K562 (cell line): ENCODE results near the gene FAM184B. TPM values are rescaled to one million over a fixed set of nuclear protein-coding genes. Genes with fewer than 3 reads are reported as not detected.
A peak's percentile ranks its signal among the peaks of the same experiment; 100 is the strongest.

Experiments
- ATAC-seq: fragments of 200-7000 bp; cut with Tn5 transposase; 3 replicates; pipeline ENCODE4 v1.9.1; 2020; ENCODE audit warnings: moderate library complexity
- BruUV-seq: library from RNA; stranded (reverse); fragments of 400-500 nt; replicated peaks from 2 replicates; lab custom pipeline; 2021; lab: Mats Ljungman, UMichigan
- CTCF ChIA-PET: fragments of 300-600 bp; formaldehyde crosslinking; extraction: SDS; loops from one replicate; lab custom pipeline; 2021; ENCODE audit warnings: low intra/inter-chr PET ratio; lab: Yijun Ruan, JAX
- POLR2A ChIA-PET: fragments of 300-600, 350-650 bp; sonication (Branson Sonifier 250); formaldehyde crosslinking; extraction: SDS; loops from one replicate; lab custom pipeline; 2021; ENCODE audit warnings: antibody characterized with exemption, inconsistent platforms; lab: Yijun Ruan, JAX
- DNase-seq, 4 experiments: peaks; one replicate each; pipeline versions ENCODE4 v3.0.0 to v3.0.0-alpha.2; 2011 to 2018; ENCODE audit warnings: low spot score in 3 of 4, mixed read lengths in 3 of 4; ENCODE audit errors: extremely low read depth in 1 of 4
- FAIRE-seq: peaks from 2 replicates; lab custom pipeline; 2011; peaks lifted over from hg19 to GRCh38; lab: Jason Lieb, UNC
- H2AFZ ChIP-seq: 2 replicates; pipeline ENCODE4 v1.6.0; 2011; ENCODE audit warnings: low read depth, low read length, control low read depth, inconsistent platforms
- H3K27ac ChIP-seq: fragments of 200-600 bp; 3 replicates; pipeline ENCODE4 v1.8.0; 2011; ENCODE audit warnings: low read depth, mild to moderate bottlenecking, control low read depth, inconsistent platforms, low read length, moderate library complexity, mixed read lengths; ENCODE audit errors: extremely low read depth
- H3K27me3 ChIP-seq, 2 experiments: fragments of 300-600 bp in 1 of 2; 2 replicates in 1 of 2; 3 replicates in 1 of 2; pipeline versions ENCODE4 v1.6.0 to v1.8.0; 2011; ENCODE audit warnings: inconsistent platforms in 2 of 2, low read length in 2 of 2, mild to moderate bottlenecking in 1 of 2, mixed read lengths in 1 of 2, moderate library complexity in 1 of 2; ENCODE audit not compliant: control insufficient read depth in 2 of 2, insufficient read depth in 2 of 2
- H3K36me3 ChIP-seq: fragments of 300-600 bp; 3 replicates; pipeline ENCODE4 v1.8.0; 2011; ENCODE audit warnings: mild to moderate bottlenecking, low read length, inconsistent platforms; ENCODE audit not compliant: control insufficient read depth, insufficient read depth
- H3K4me1 ChIP-seq, 2 experiments: fragments of 200-600 bp in 1 of 2; replicated peaks in 1 of 2; 2 replicates in 1 of 2; 3 replicates in 1 of 2; pipeline versions ENCODE4 v1.5.1 to v1.8.0; 2011; ENCODE audit warnings: inconsistent platforms in 2 of 2, low read length in 2 of 2, mild to moderate bottlenecking in 1 of 2, mixed read lengths in 1 of 2, moderate library complexity in 1 of 2; ENCODE audit not compliant: control insufficient read depth in 2 of 2, insufficient read depth in 2 of 2
- H3K4me2 ChIP-seq: 2 replicates; pipeline ENCODE4 v1.6.1; 2011; ENCODE audit warnings: low read length, control low read depth, inconsistent platforms, mixed read lengths; ENCODE audit not compliant: insufficient read depth
- H3K4me3 ChIP-seq: fragments of 200-600 bp; sonication (generic), shearing (Covaris generic); 2 replicates; pipeline ENCODE4 v1.5.1; 2016; ENCODE audit warnings: control low read depth, inconsistent platforms
- H3K79me2 ChIP-seq: fragments of 200-600 bp; 3 replicates; pipeline ENCODE4 v1.8.0; 2011; ENCODE audit warnings: low read length, inconsistent platforms; ENCODE audit not compliant: control insufficient read depth, insufficient read depth
- H3K9ac ChIP-seq, 2 experiments: 2 replicates each; pipeline versions ENCODE4 v1.6.0 to v1.6.1; 2011; ENCODE audit warnings: low read depth in 2 of 2, low read length in 2 of 2, control low read depth in 1 of 2, inconsistent platforms in 1 of 2, mild to moderate bottlenecking in 1 of 2, mixed read lengths in 1 of 2; ENCODE audit not compliant: insufficient read depth in 1 of 2
- H3K9me1 ChIP-seq: one replicate; pipeline ENCODE4 v1.6.0; 2011; ENCODE audit warnings: inconsistent platforms, mild to moderate bottlenecking, low read length, moderate library complexity; ENCODE audit not compliant: control insufficient read depth, insufficient read depth
- H3K9me3 ChIP-seq: replicated peaks from 2 replicates; pipeline ENCODE4 v1.5.1; 2011; ENCODE audit warnings: low read depth, low read length, inconsistent platforms; ENCODE audit not compliant: control insufficient read depth, insufficient read depth
- H4K20me1 ChIP-seq: replicated peaks from 2 replicates; pipeline ENCODE4 v1.6.1; 2011; ENCODE audit warnings: low read length, inconsistent platforms, mixed read lengths; ENCODE audit not compliant: control insufficient read depth, insufficient read depth
- CEBPB ChIP-seq: fragments of 450-650 bp; IDR thresholded peaks from 2 replicates; pipeline ENCODE4 v1.6.1; 2016; ENCODE audit warnings: missing genetic modification characterization, missing compliant biosample characterization
- CEBPG ChIP-seq, 3 experiments: fragments of 200-800 bp in 1 of 3; sonication (Bioruptor generic) in 1 of 3; sonication (generic) in 1 of 3; formaldehyde crosslinking in 1 of 3; IDR thresholded peaks in 2 of 3; conservative IDR thresholded peaks in 1 of 3; 2 replicates each; pipeline versions ENCODE4 v1.6.1 to v1.8.0; 2016 to 2022; ENCODE audit warnings: missing compliant biosample characterization in 2 of 3, missing genetic modification characterization in 2 of 3, mild to moderate bottlenecking in 1 of 3, missing genetic modification reagents in 1 of 3
- FOXJ2 ChIP-seq: fragments of 200-800 bp; sonication (Bioruptor generic); IDR thresholded peaks from 2 replicates; pipeline ENCODE4 v1.6.1; 2016; ENCODE audit warnings: missing genetic modification characterization, missing compliant biosample characterization
- FUS ChIP-seq: fragments of 200-400 bp; formaldehyde crosslinking; optimal IDR thresholded peaks from 2 replicates; pipeline ENCODE3; 2017; ENCODE audit warnings: low read depth, low read length
- TAF9B ChIP-seq: fragments of 450-650 bp; IDR thresholded peaks from 2 replicates; pipeline ENCODE4 v1.6.1; 2018; ENCODE audit warnings: mild to moderate bottlenecking; ENCODE audit not compliant: partially characterized antibody
- U2AF1 ChIP-seq: fragments of 200-400 bp; formaldehyde crosslinking; optimal IDR thresholded peaks from 2 replicates; pipeline ENCODE3; 2017; ENCODE audit warnings: mild to moderate bottlenecking, low read depth, low read length, moderate library complexity
- ZC3H8 ChIP-seq: fragments of 450-650 bp; IDR thresholded peaks from 2 replicates; pipeline ENCODE4 v1.6.1; 2017
- ZFP30 ChIP-seq: fragments of 250-450 bp; sonication (Bioruptor Pico); IDR thresholded peaks from 2 replicates; pipeline ENCODE4 v1.8.0; 2022; ENCODE audit warnings: moderate library complexity, mild to moderate bottlenecking, inconsistent platforms, borderline replicate concordance
- ZNF589 ChIP-seq: fragments of 200-800 bp; sonication (Bioruptor generic); IDR thresholded peaks from 2 replicates; pipeline ENCODE4 v1.6.1; 2016; ENCODE audit warnings: low read depth, missing genetic modification characterization, missing compliant biosample characterization
- WGBS: fragments of 100-300 bp; shearing (Covaris generic); methylation state at CpG from one replicate; pipeline ENCODE4 v1.1.6; 2016; ENCODE audit warnings: low coverage, mixed read lengths; ENCODE audit not compliant: insufficient coverage; ENCODE audit errors: missing lambda C conversion rate; 5-methylcytosine and 5-hydroxymethylcytosine counted together
- in situ Hi-C: fragments of 300-500 bp; cut with MboI; formaldehyde crosslinking; loops from 4 replicates; pipeline ENCODE4 v1.15.0; 2018; ENCODE audit warnings: inconsistent platforms, mixed read lengths
- intact Hi-C: fragments of 100-400 bp; cut with micrococcal nuclease; formaldehyde crosslinking; loops from 2 replicates; pipeline ENCODE4 v1.14.2; 2022
- polyA plus RNA-seq, 8 experiments: library from polyadenylated mRNA; depleted of rRNA in 4 of 8; stranded (reverse) in 5 of 8; unstranded in 3 of 8; fragments of >200 nt; fragmentation: Nextera tagmentation in 2 of 8; fragmentation: Illumina TruSeq in 1 of 8; extraction: Ambion mirVana in 2 of 8; extraction: Trizol in 1 of 8; gene quantifications; 2 replicates each; pipeline versions ENCODE4 v1.2.1 to v1.2.3, GENCODE V29; 2011 to 2014; ENCODE audit warnings: inconsistent platforms in 1 of 8, missing spikeins in 1 of 8
- total RNA-seq, 7 experiments: library from RNA; depleted of rRNA in 6 of 7; stranded (reverse); fragments of >200 nt in 6 of 7; fragmentation: Illumina TruSeq in 2 of 7; extraction: Trizol in 2 of 7; gene quantifications; 2 replicates each; pipeline versions ENCODE4 v1.2.1 to v1.2.3, GENCODE V29; 2011 to 2021; ENCODE audit warnings: low replicate concordance in 1 of 7
- TF ChIP-seq, protein P1 (sequence below): sonication (generic); IDR thresholded peaks from 2 replicates; pipeline ENCODE4 v1.6.1; 2016

The FAM184B gene
- total and polyA plus RNA-seq, 9 of the 15 experiments (the other 6 are each of a cell fraction or from before 2014, with no cell fraction given), result not detected

- TF ChIP-seq U2AF1, result no peak
- TF ChIP-seq, protein P1, sequence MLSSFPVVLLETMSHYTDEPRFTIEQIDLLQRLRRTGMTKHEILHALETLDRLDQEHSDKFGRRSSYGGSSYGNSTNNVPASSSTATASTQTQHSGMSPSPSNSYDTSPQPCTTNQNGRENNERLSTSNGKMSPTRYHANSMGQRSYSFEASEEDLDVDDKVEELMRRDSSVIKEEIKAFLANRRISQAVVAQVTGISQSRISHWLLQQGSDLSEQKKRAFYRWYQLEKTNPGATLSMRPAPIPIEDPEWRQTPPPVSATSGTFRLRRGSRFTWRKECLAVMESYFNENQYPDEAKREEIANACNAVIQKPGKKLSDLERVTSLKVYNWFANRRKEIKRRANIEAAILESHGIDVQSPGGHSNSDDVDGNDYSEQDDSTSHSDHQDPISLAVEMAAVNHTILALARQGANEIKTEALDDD, result no peak
- TF ChIP-seq, all 486 proteins: peak for 0
Observed at GRCh38 chr4:17705107-17705506, 76.3 kb downstream of the FAM184B start (continued).

DNA sequence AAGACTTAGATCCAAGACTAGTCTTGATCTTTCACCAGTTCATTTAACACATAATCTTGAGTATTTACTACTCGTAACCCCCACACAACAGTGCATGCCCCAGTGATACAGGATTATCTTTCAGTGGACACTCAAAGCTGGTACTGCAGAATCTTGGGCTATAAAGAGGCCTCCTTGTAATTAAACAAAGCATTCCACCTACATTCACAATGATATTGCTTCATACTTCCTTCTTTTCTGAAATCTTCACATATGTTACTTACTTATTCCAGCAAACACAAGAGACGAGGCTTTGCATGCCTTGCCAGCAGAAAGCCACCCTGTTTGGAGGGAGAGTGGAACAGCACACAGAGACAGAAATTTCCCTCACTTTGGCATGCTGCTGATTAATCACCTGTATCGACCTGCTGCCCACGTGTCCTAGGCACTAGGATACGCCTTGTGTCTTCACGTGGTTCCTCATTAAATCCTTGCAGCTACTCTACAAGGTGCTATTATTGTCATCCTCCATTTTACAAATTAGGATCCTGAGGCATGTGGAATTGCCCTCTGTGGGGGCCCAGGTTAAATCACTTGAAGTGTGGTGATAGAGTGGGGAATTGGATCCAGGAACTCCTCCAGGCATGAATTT, 77.3 kb downstream of the FAM184B start:
- no peak for TF ChIP-seq FUS
- no peak for TF ChIP-seq FOXJ2 (tag)
- TF ChIP-seq CEBPB (tag), result peak; percentile 49
- TF ChIP-seq ZNF589 (CRISPR knock-in tag), result no peak
- no peak for TF ChIP-seq TAF9B
- no peak for TF ChIP-seq ZC3H8
- TF ChIP-seq CEBPG (CRISPR knock-in tag; IDR thresholded peaks at IDR 0.05), result no peak
- peak; percentile 18 to 52; a peak in 3 of 4 replicates for TF ChIP-seq CEBPG (tag; conservative IDR thresholded peaks at IDR 0.05 in 1 of 2, IDR thresholded peaks at IDR 0.05 in 1 of 2)
- no peak for TF ChIP-seq ZFP30
- no peak for FAIRE-seq
- no peak for ATAC-seq
- POLR2A ChIA-PET, result no interaction called here
- Histone ChIP-seq H2AFZ (no peak overlapping the region), H3K9me3 (no peaks in the 10 kb centered on the region), H3K9ac (no peak overlapping the region), H4K20me1 (no peaks in the 10 kb centered on the region), H3K9me1 (no peaks in the 10 kb centered on the region), H3K4me1 (peaks cover 0 to 4% of the 10 kb centered on the region in 2 experiments; a peak in 1 of 5 replicates), H3K4me2 (no peak overlapping the region), H3K36me3 (no peaks in the 10 kb centered on the region), H3K79me2 (no peaks in the 10 kb centered on the region), H3K4me3 (no peak overlapping the region), H3K27me3 (peaks cover 17 to 29% of the 10 kb centered on the region in 2 experiments; a peak in 4 of 5 replicates), H3K27ac (no peak overlapping the region)
- intact Hi-C loops, result no loop called here
- no peak for DNase-seq
- CTCF ChIA-PET, result no interaction called here
- in situ Hi-C loops, result no loop called here
- WGBS, result under 1% methylated on average over 6 of the region's 6 CpGs
- BruUV-seq, result no TSS peak
